ENCODE results near the gene MAL. TPM values are rescaled to one million over a fixed set of nuclear protein-coding genes. Genes with fewer than 3 reads are reported as not detected.

MAL gene
- total and polyA plus RNA-seq, 2 of the 13 experiments (the other 11 are each of a cell fraction or from before 2014, with no cell fraction given) = not detected

- in situ Hi-C loops (cut with HindIII; ENCODE audit: extremely low pct_ligation_motif_present, low pct_unique_long_range_greater_than_20kb) (no loop called here), intact Hi-C loops (cut with micrococcal nuclease; ENCODE audit: unreplicated experiment) (no loop called here)
- CTCF ChIA-PET (ENCODE audit: low intra/inter-chr PET ratio, low total read pairs) = no interaction called here
- FAIRE-seq = no peak
- Histone ChIP-seq H3K27me3 (ENCODE audit: control insufficient read depth in 1 of 2, insufficient read depth in 2 of 2, low read length in 2 of 2) (peaks cover 4 to 17% of the 10 kb centered on the region in 2 experiments; a peak in 4 of 5 replicates), H3K4me3 (replicated peaks in 1 of 3; ENCODE audit: insufficient read depth in 1 of 3, low read depth in 2 of 3, low read length in 3 of 3) (peak overlapping the region in 1 of 3 experiments; percentile 59; a peak in 4 of 6 replicates), H4K20me1 (ENCODE audit: insufficient read depth, low read length) (no peaks in the 10 kb centered on the region), H3K9ac (ENCODE audit: insufficient read depth, low read depth, low read length) (no peak overlapping the region), H3K4me1 (ENCODE audit: insufficient read depth, low read length) (peaks cover 81% of the 10 kb centered on the region), H3K79me2 (ENCODE audit: insufficient read depth, low read length) (no peaks in the 10 kb centered on the region), H2AFZ (ENCODE audit: low read length) (no peak overlapping the region), H3K36me3 (replicated peaks in 1 of 2; ENCODE audit: control insufficient read depth in 1 of 2, insufficient read depth in 2 of 2, low read length in 2 of 2) (no peaks in the 10 kb centered on the region), H3K27ac (ENCODE audit: extremely low read length, insufficient read depth, low read length) (no peak overlapping the region), H3K9me3 (ENCODE audit: low read length) (no peaks in the 10 kb centered on the region), H3K4me2 (ENCODE audit: low read depth, low read length) (peak overlapping the region; percentile 72)
- POLR2A ChIA-PET = interaction anchor here (1.4 kb wide), 1 partner anchor 16 kb away, joined by 5 read pairs; no protein-coding TSS in a partner anchor
- WGBS (ENCODE audit: low lambda C conversion rate) = 8% methylated on average over 1 of the region's 1 CpG
- no peak for DNase-seq (ENCODE audit: low spot score)
- BruUV-seq (replicated peaks) = no TSS peak
- no peak; the same call in 2 of the 3 replicates for ATAC-seq
- no peak for TF ChIP-seq ZFP41 (CRISPR knock-in tag; IDR thresholded peaks at IDR 0.05; ENCODE audit: borderline replicate concordance)
- TF ChIP-seq ZNF770 (CRISPR knock-in tag; IDR thresholded peaks at IDR 0.05) = peak; percentile 95
- no peak for TF ChIP-seq HNF1A (IDR thresholded peaks at IDR 0.05; ENCODE audit: low read depth)
- TF ChIP-seq HNF1A (CRISPR knock-in tag; IDR thresholded peaks at IDR 0.05; ENCODE audit: borderline replicate concordance) = peak; percentile 5; the same call in 1 of the 2 replicates
- TF ChIP-seq ATF5 (CRISPR knock-in tag; IDR thresholded peaks at IDR 0.05; ENCODE audit: low read depth) = 0 out of 2 replicates have a peak, but pooled peaks have one; percentile 78
- no peak for TF ChIP-seq ZNF441 (CRISPR knock-in tag; IDR thresholded peaks at IDR 0.05; ENCODE audit: borderline replicate concordance)
- peak; percentile 37; the same call in 1 of the 2 replicates for TF ChIP-seq ZSCAN25 (CRISPR knock-in tag; IDR thresholded peaks at IDR 0.05)
- 0 out of 2 replicates have a peak, but pooled peaks have one; percentile 45 for TF ChIP-seq ZNF777 (CRISPR knock-in tag; IDR thresholded peaks at IDR 0.05)
- no peak for TF ChIP-seq ZNF225 (CRISPR knock-in tag; IDR thresholded peaks at IDR 0.05)
- peak; percentile 53 for TF ChIP-seq NAIF1 (CRISPR knock-in tag; IDR thresholded peaks at IDR 0.05; ENCODE audit: borderline replicate concordance)
- peak; percentile 84 for TF ChIP-seq ZNF362 (CRISPR knock-in tag; IDR thresholded peaks at IDR 0.05; ENCODE audit: borderline replicate concordance)
- TF ChIP-seq, protein P1, sequence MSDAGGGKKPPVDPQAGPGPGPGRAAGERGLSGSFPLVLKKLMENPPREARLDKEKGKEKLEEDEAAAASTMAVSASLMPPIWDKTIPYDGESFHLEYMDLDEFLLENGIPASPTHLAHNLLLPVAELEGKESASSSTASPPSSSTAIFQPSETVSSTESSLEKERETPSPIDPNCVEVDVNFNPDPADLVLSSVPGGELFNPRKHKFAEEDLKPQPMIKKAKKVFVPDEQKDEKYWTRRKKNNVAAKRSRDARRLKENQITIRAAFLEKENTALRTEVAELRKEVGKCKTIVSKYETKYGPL (CRISPR knock-in tag; IDR thresholded peaks at IDR 0.05) = no peak
- peak; percentile 26; the same call in 1 of the 2 replicates for TF ChIP-seq NFYB (CRISPR knock-in tag; IDR thresholded peaks at IDR 0.05)
- TF ChIP-seq AGO1 (IDR thresholded peaks at IDR 0.05; ENCODE audit: low read depth, low read length, poor library complexity, severe bottlenecking) = peak; percentile 20
- TF ChIP-seq NCOR1 (IDR thresholded peaks at IDR 0.05; ENCODE audit: borderline replicate concordance, low read length) = peak; percentile 18; the same call in 1 of the 2 replicates
These were observed 35.6 kb downstream of the MAL start for GRCh38 chr2:95061119-95061512.

All from HepG2 (cell line).